Right lobe of liver (tissue), 6 donors: ENCODE results near the gene MMP21. TPM values are rescaled to one million over a fixed set of nuclear protein-coding genes. Genes with fewer than 3 reads are reported as not detected.

Experiments
- ATAC-seq, 4 donors: fragments of 200-7000 bp; cut with Tn5 transposase; one replicate each; pipeline ENCODE4 v1.9.1; 2020; ENCODE audit warnings: mild to moderate bottlenecking in 4 of 4, moderate library complexity in 4 of 4
- DNase-seq, 3 donors: peaks; one replicate each; pipeline ENCODE4 v3.0.0-alpha.2; 2020
- H3K27ac ChIP-seq, 3 donors: fragments of 200-600 bp; one replicate each; pipeline ENCODE4 v1.8.0; 2022
- H3K27me3 ChIP-seq, 2 donors: fragments of 200-600 bp; one replicate each; pipeline ENCODE4 v1.8.0; 2022
- H3K36me3 ChIP-seq, 4 donors: fragments of 200-600 bp; sonication (generic) in 1 of 4; one replicate each; pipeline versions ENCODE4 v1.5.1 to v1.8.0; 2017 to 2022; ENCODE audit warnings: control low read depth in 1 of 4
- H3K4me1 ChIP-seq, 4 donors: fragments of 200-600 bp; sonication (generic) in 1 of 4; one replicate each; pipeline versions ENCODE4 v1.5.1 to v1.8.0; 2017 to 2022; ENCODE audit warnings: control low read depth in 1 of 4
- H3K4me3 ChIP-seq, 3 donors: fragments of 200-600 bp; one replicate each; pipeline ENCODE4 v1.8.0; 2022
- H3K9me3 ChIP-seq, 4 donors: fragments of 200-600 bp; sonication (generic) in 1 of 4; one replicate each; pipeline versions ENCODE4 v1.5.1 to v1.8.0; 2017 to 2022; ENCODE audit warnings: control low read depth in 1 of 4
- CTCF ChIP-seq, 4 donors: fragments of 200-600 bp in 3 of 4; fragments of 450-650 bp in 1 of 4; IDR thresholded peaks; one replicate each; pipeline versions ENCODE4 v1.5.1 to v1.8.0; 2016 to 2022; ENCODE audit warnings: antibody characterized with exemption in 4 of 4, mild to moderate bottlenecking in 2 of 4
- POLR2A ChIP-seq: fragments of 450-650 bp; IDR thresholded peaks from one replicate; pipeline ENCODE4 v1.6.1; 2017; ENCODE audit warnings: antibody characterized with exemption, mild to moderate bottlenecking
- WGBS: methylation state at CpG from one replicate; pipeline ENCODE4 v1.1.6; 2018; ENCODE audit warnings: low coverage, low lambda C conversion rate; ENCODE audit not compliant: insufficient coverage; ENCODE audit errors: missing lambda C conversion rate; 5-methylcytosine and 5-hydroxymethylcytosine counted together
- intact Hi-C, 2 donors: fragments of 100-400 bp; cut with DNase I; formaldehyde crosslinking; loops; one replicate each; pipeline versions ENCODE4 v1.11.2 to v1.14.1; 2022
- total RNA-seq, 6 experiments: library from RNA; depleted of rRNA in 2 of 6; stranded (reverse); fragments of >200 nt in 2 of 6; fragmentation: NEBNext Ultra II Directional in 3 of 6; extraction: Animal tissue kit (Norgen Biotek cat#: 25700) in 3 of 6; gene quantifications; one replicate each; pipeline versions ENCODE4 v1.1.0 to v1.2.4, GENCODE V29; 2016 to 2023
- donor health status: DM: no; HTN: yes; CAD: no.
- donor health status: DM: no; HTN: no; CAD: no.
- donor health status: DM: no; HTN: no; CAD: no.
- donor health status: DM: no; HTN: yes; CAD: no.
- donor health status: DM: no; HTN: yes; CAD: no.

MMP21 gene
- total RNA-seq, 6 experiments from 2014 or later: 0.10 to 0.25 (median 0.14) TPM; not detected in 1

- no peaks in the 10 kb centered on the region for H3K9me3 ChIP-seq
- no peaks in the 10 kb centered on the region for H3K4me1 ChIP-seq
- intact Hi-C loops: no loop called here
- peaks cover 0 to 14% (median 0%) of the 10 kb centered on the region in 4 donors for H3K36me3 ChIP-seq
- no peak for TF ChIP-seq POLR2A
- no peak for TF ChIP-seq CTCF (IDR thresholded peaks at IDR 0.05)
- DNase-seq: no peak
- H3K27me3 ChIP-seq: no peaks in the 10 kb centered on the region
- no peak overlapping the region for H3K27ac ChIP-seq
- no peak overlapping the region for H3K4me3 ChIP-seq
- WGBS: 79% methylated on average over 3 of the region's 17 CpGs
- ATAC-seq: peak in 2 of 4 donors; percentile 16 to 22
Observed at GRCh38 chr10:125788156-125789034, 12.8 kb upstream of the MMP21 start.

DNA sequence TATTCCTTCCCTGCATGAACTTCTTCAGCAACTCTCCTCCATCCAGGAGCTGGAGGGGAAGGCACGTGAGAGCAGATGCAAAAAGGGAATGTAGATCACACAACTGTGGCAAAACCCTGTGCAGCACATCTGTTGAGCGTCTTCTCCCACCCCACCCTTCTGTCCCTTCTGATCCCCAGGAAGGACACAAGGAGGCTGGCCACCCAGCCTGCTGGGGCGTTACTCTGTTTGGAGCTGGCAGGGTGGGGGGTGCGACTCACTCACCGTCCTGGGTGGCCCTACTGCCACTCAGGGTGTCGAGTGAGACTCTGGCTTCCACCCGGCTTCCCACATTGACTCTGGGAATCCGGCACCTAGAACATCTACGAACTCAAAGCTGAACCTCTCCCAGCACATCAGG lies 10.2 kb upstream of the MMP21 start:
- intact Hi-C loops: no loop called here
- Histone ChIP-seq H3K36me3 (no peaks in the 10 kb centered on the region), H3K27me3 (no peaks in the 10 kb centered on the region), H3K27ac (no peak overlapping the region), H3K4me3 (no peak overlapping the region), H3K4me1 (no peaks in the 10 kb centered on the region), H3K9me3 (no peaks in the 10 kb centered on the region)
- whole genome bisulfite sequencing: 100% methylated on average over 2 of the region's 9 CpGs
- ATAC-seq (no peak), DNase-seq (no peak)
- TF ChIP-seq CTCF (IDR thresholded peaks at IDR 0.05): no peak
- TF ChIP-seq POLR2A: no peak

DNA sequence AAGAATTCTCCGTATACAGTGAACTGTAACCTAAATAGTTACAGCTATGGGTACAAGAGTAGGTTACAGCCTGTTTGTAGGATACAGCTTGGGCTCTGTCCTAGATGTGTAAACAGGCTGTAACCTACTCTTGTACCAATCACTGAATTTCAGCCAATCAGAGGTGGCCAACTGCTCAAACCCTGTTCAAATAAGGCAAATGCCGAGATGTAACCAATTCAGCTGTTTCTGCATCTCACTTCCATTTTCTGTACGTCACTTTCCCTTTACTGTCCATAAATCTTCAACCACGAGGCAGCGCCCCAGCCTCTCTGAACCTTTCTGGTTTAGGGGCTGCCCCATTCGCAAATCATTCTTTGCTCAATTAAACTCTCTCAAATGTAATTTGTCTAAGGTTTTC lies 8.3 kb upstream of the MMP21 start:
- intact Hi-C loops: no loop called here
- no peaks in the 10 kb centered on the region for H3K9me3 ChIP-seq
- H3K36me3 ChIP-seq: no peaks in the 10 kb centered on the region
- no peak for ATAC-seq
- peaks cover 0 to 7% (median 0%) of the 10 kb centered on the region in 4 donors for H3K4me1 ChIP-seq
- TF ChIP-seq POLR2A: no peak
- TF ChIP-seq CTCF (IDR thresholded peaks at IDR 0.05): no peak
- no peak overlapping the region for H3K4me3 ChIP-seq
- no peak for DNase-seq
- H3K27ac ChIP-seq: no peak overlapping the region
- 81% methylated on average over 6 of the region's 6 CpGs for WGBS
- H3K27me3 ChIP-seq: no peaks in the 10 kb centered on the region

DNA sequence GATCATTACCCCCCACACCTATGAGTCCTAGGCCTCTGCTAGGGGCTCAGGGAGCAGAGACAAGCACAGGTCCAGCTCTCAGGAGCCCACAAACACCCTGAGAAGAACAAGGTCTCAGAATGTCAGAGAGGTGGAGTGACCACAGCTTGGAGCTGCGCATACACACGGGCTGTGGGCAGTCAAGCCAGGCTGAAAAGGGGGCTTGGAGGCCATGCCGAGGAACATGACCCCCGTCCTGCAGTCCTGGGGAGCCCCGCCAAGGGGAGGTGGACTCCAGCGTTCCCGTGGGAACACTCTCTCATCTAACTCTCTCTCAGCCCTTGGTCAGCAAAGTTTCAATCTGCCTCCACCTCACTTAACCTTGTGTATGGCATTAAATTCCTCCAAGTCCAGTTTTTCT lies 7.8 kb upstream of the MMP21 start:
- ATAC-seq (no peak), DNase-seq (no peak)
- TF ChIP-seq POLR2A (no peak), CTCF (IDR thresholded peaks at IDR 0.05) (no peak)

More for the DNA sequence above, 7.8 kb upstream of the MMP21 start:
- no CpG with 5 or more reads among the region's 7 CpGs for WGBS
- H3K4me1 ChIP-seq: peaks cover 0 to 7% (median 0%) of the 10 kb centered on the region in 4 donors
- H3K9me3 ChIP-seq: no peaks in the 10 kb centered on the region
- no peaks in the 10 kb centered on the region for H3K27me3 ChIP-seq
- no peak overlapping the region for H3K27ac ChIP-seq
- no peaks in the 10 kb centered on the region for H3K36me3 ChIP-seq
- intact Hi-C loops: no loop called here
- no peak overlapping the region for H3K4me3 ChIP-seq
